Measurements from ENCODE around the gene ZNF292.

ZNF292 gene

GRCh38 chr6:87287251-87287650 lies 131.9 kb downstream of the ZNF292 start:
- H3K27ac ChIP-seq (ENCODE audit: low read length) = no peak overlapping the region
- H3K36me3 ChIP-seq (replicated peaks; ENCODE audit: low read depth, low read length) = no peaks in the 10 kb centered on the region
- no peaks in the 10 kb centered on the region for H3K79me2 ChIP-seq (ENCODE audit: low read length)
- H3K4me2 ChIP-seq (ENCODE audit: low read length) = no peak overlapping the region
- H2AFZ ChIP-seq (ENCODE audit: low read depth, low read length) = no peak overlapping the region
- no peak overlapping the region for H3K9ac ChIP-seq (ENCODE audit: low read length)
- H3K27me3 ChIP-seq (ENCODE audit: low read depth, low read length) = no peaks in the 10 kb centered on the region
- H4K20me1 ChIP-seq (ENCODE audit: insufficient read depth, low read length) = no peaks in the 10 kb centered on the region
- no peaks in the 10 kb centered on the region for H3K4me1 ChIP-seq (ENCODE audit: low read length)
- TF ChIP-seq EZH2phosphoT487 (IDR thresholded peaks at IDR 0.05; ENCODE audit: low read depth) (no peak), CTCF (IDR thresholded peaks at IDR 0.05; ENCODE audit: low read depth, low read length) (no peak)
- no peak overlapping the region for H3K4me3 ChIP-seq (ENCODE audit: low read length)
- H3K9me3 ChIP-seq (ENCODE audit: insufficient read depth, low read length) = no peaks in the 10 kb centered on the region

- Histone ChIP-seq H3K27me3 (ENCODE audit: low read depth, low read length) (no peaks in the 10 kb centered on the region), H3K79me2 (ENCODE audit: low read length) (no peaks in the 10 kb centered on the region), H4K20me1 (ENCODE audit: insufficient read depth, low read length) (no peaks in the 10 kb centered on the region), H3K36me3 (replicated peaks; ENCODE audit: low read depth, low read length) (no peaks in the 10 kb centered on the region), H3K4me2 (ENCODE audit: low read length) (no peak overlapping the region), H3K4me1 (ENCODE audit: low read length) (no peaks in the 10 kb centered on the region), H3K9ac (ENCODE audit: low read length) (no peak overlapping the region), H2AFZ (ENCODE audit: low read depth, low read length) (no peak overlapping the region), H3K4me3 (ENCODE audit: low read length) (no peak overlapping the region), H3K27ac (ENCODE audit: low read length) (no peak overlapping the region), H3K9me3 (ENCODE audit: insufficient read depth, low read length) (no peaks in the 10 kb centered on the region)
- no peak for TF ChIP-seq CTCF (IDR thresholded peaks at IDR 0.05; ENCODE audit: low read depth, low read length)
Measured at GRCh38 chr6:87289571-87289970, 134.2 kb downstream of the ZNF292 start.

- Histone ChIP-seq H3K79me2 (ENCODE audit: low read length) (no peaks in the 10 kb centered on the region), H3K36me3 (replicated peaks; ENCODE audit: low read depth, low read length) (no peaks in the 10 kb centered on the region), H3K4me2 (ENCODE audit: low read length) (no peak overlapping the region), H2AFZ (ENCODE audit: low read depth, low read length) (no peak overlapping the region), H3K27ac (ENCODE audit: low read length) (no peak overlapping the region), H3K27me3 (ENCODE audit: low read depth, low read length) (no peaks in the 10 kb centered on the region), H3K4me1 (ENCODE audit: low read length) (no peaks in the 10 kb centered on the region), H3K9ac (ENCODE audit: low read length) (no peak overlapping the region), H3K9me3 (ENCODE audit: insufficient read depth, low read length) (no peaks in the 10 kb centered on the region), H3K4me3 (ENCODE audit: low read length) (no peak overlapping the region), H4K20me1 (ENCODE audit: insufficient read depth, low read length) (no peaks in the 10 kb centered on the region)
- TF ChIP-seq CTCF (IDR thresholded peaks at IDR 0.05; ENCODE audit: low read depth, low read length) = no peak
- no peak for TF ChIP-seq EZH2phosphoT487 (IDR thresholded peaks at IDR 0.05; ENCODE audit: low read depth)
Measured at GRCh38 chr6:87291883-87292282, 136.5 kb downstream of the ZNF292 start.

GRCh38 chr6:87293526-87293925 lies 138.2 kb downstream of the ZNF292 start:
- H3K27me3 ChIP-seq (ENCODE audit: low read depth, low read length) = no peaks in the 10 kb centered on the region
- no peaks in the 10 kb centered on the region for H3K9me3 ChIP-seq (ENCODE audit: insufficient read depth, low read length)
- no peaks in the 10 kb centered on the region for H3K79me2 ChIP-seq (ENCODE audit: low read length)
- TF ChIP-seq EZH2phosphoT487 (IDR thresholded peaks at IDR 0.05; ENCODE audit: low read depth) = no peak
- TF ChIP-seq CTCF (IDR thresholded peaks at IDR 0.05; ENCODE audit: low read depth, low read length) = no peak
- no peak overlapping the region for H3K4me2 ChIP-seq (ENCODE audit: low read length)
- H2AFZ ChIP-seq (ENCODE audit: low read depth, low read length) = no peak overlapping the region
- H3K4me3 ChIP-seq (ENCODE audit: low read length) = no peak overlapping the region
- H3K4me1 ChIP-seq (ENCODE audit: low read length) = no peaks in the 10 kb centered on the region
- H3K27ac ChIP-seq (ENCODE audit: low read length) = no peak overlapping the region
- H3K9ac ChIP-seq (ENCODE audit: low read length) = no peak overlapping the region
- no peaks in the 10 kb centered on the region for H3K36me3 ChIP-seq (replicated peaks; ENCODE audit: low read depth, low read length)
- H4K20me1 ChIP-seq (ENCODE audit: insufficient read depth, low read length) = no peaks in the 10 kb centered on the region

Measured in OCI-LY3 (cell line).